WTC11 (cell line): Measurements from ENCODE around the gene MCM5. TPM values are rescaled to one million over a fixed set of nuclear protein-coding genes. Genes with fewer than 3 reads are reported as not detected.

ENCODE experiments used
- ATAC-seq: fragments of 200-7000 bp; cut with Tn5 transposase; 2 replicates; pipeline ENCODE4 v1.10.0; 2021; ENCODE audit warnings: mild to moderate bottlenecking, moderate library complexity
- CTCF ChIA-PET: fragments of 300-600 bp; sonication (Branson Sonifier 250); formaldehyde crosslinking; loops from one replicate; lab custom pipeline; 2021; ENCODE audit warnings: antibody characterized with exemption; lab: Charles Lee
- POLR2A ChIA-PET: fragments of 350-600 bp; sonication (Branson Sonifier 250); formaldehyde crosslinking; loops from one replicate; lab custom pipeline; 2021; ENCODE audit warnings: antibody characterized with exemption; lab: Charles Lee
- DNase-seq: peaks from one replicate; pipeline ENCODE4 v3.0.0; 2021; ENCODE audit warnings: low spot score
- H3K27ac Mint-ChIP-seq: 2 replicates; pipeline ENCODE4 v1.8.0; 2021; ENCODE audit warnings: mixed read lengths
- H3K27me3 Mint-ChIP-seq: 2 replicates; pipeline ENCODE4 v1.8.0; 2021; ENCODE audit warnings: low read depth, mild to moderate bottlenecking, moderate library complexity, mixed read lengths
- H3K36me3 Mint-ChIP-seq: 2 replicates; pipeline ENCODE4 v1.8.0; 2021; ENCODE audit warnings: mixed read lengths
- H3K4me1 Mint-ChIP-seq: 2 replicates; pipeline ENCODE4 v1.8.0; 2022; ENCODE audit warnings: mixed read lengths
- H3K4me3 Mint-ChIP-seq: 2 replicates; pipeline ENCODE4 v1.8.0; 2021; ENCODE audit warnings: mild to moderate bottlenecking, moderate library complexity, mixed read lengths
- H3K9me3 Mint-ChIP-seq: 2 replicates; pipeline ENCODE4 v1.8.0; 2021; ENCODE audit warnings: mixed read lengths
- E2F4 ChIP-seq: sonication (generic); formaldehyde crosslinking; IDR thresholded peaks from 2 replicates; pipeline ENCODE4 v1.8.1; 2022; ENCODE audit warnings: low read depth, mild to moderate bottlenecking, moderate library complexity, missing genetic modification reagents, borderline replicate concordance
- ERG ChIP-seq: fragments of 250-450 bp; sonication (Bioruptor Pico); IDR thresholded peaks from 2 replicates; pipeline ENCODE4 v1.8.0; 2021; ENCODE audit warnings: mild to moderate bottlenecking
- FOXK1 ChIP-seq: sonication (generic); formaldehyde crosslinking; IDR thresholded peaks from 2 replicates; pipeline ENCODE4 v1.8.0; 2022; ENCODE audit warnings: mild to moderate bottlenecking, moderate library complexity, missing genetic modification reagents
- GRHL2 ChIP-seq: fragments of 250-450 bp; sonication (Bioruptor Pico); IDR thresholded peaks from 2 replicates; pipeline ENCODE4 v1.8.0; 2022; ENCODE audit warnings: mild to moderate bottlenecking, moderate library complexity; ENCODE audit not compliant: insufficient replicate concordance, severe bottlenecking
- GTF2I ChIP-seq: fragments of 250-450 bp; sonication (Bioruptor Pico); conservative IDR thresholded peaks from 2 replicates; pipeline ENCODE4 v1.4.0; 2021; ENCODE audit warnings: mild to moderate bottlenecking
- HMGXB4 ChIP-seq: sonication (generic); formaldehyde crosslinking; IDR thresholded peaks from 2 replicates; pipeline ENCODE4 v1.8.1; 2023; ENCODE audit warnings: mild to moderate bottlenecking, moderate library complexity, missing genetic modification reagents
- JAZF1 ChIP-seq: fragments of 250-450 bp; sonication (Bioruptor Pico); IDR thresholded peaks from 2 replicates; pipeline ENCODE4 v1.9.0; 2021; ENCODE audit warnings: moderate library complexity, mild to moderate bottlenecking, inconsistent platforms
- PRDM15 ChIP-seq: sonication (generic); formaldehyde crosslinking; IDR thresholded peaks from 2 replicates; pipeline ENCODE4 v1.8.0; 2022; ENCODE audit warnings: missing genetic modification reagents
- RELA ChIP-seq: sonication (generic); formaldehyde crosslinking; IDR thresholded peaks from 2 replicates; pipeline ENCODE4 v1.8.1; 2022; ENCODE audit warnings: missing genetic modification reagents, mild to moderate bottlenecking, borderline replicate concordance
- RORB ChIP-seq: fragments of 250-450 bp; sonication (Bioruptor Pico); IDR thresholded peaks from 2 replicates; pipeline ENCODE4 v1.9.0; 2021; ENCODE audit warnings: mild to moderate bottlenecking
- ZBTB21 ChIP-seq: sonication (generic); formaldehyde crosslinking; IDR thresholded peaks from 2 replicates; pipeline ENCODE4 v1.8.1; 2023; ENCODE audit warnings: mild to moderate bottlenecking, missing genetic modification reagents, borderline replicate concordance
- ZNF138 ChIP-seq: sonication (generic); formaldehyde crosslinking; conservative IDR thresholded peaks from 2 replicates; pipeline ENCODE4 v1.8.1; 2022; ENCODE audit warnings: mild to moderate bottlenecking, moderate library complexity, missing genetic modification reagents
- ZNF423 ChIP-seq: fragments of 250-450 bp; sonication (Bioruptor Pico); IDR thresholded peaks from 2 replicates; pipeline ENCODE4 v2.1.2; 2022; ENCODE audit warnings: mild to moderate bottlenecking, moderate library complexity
- ZNF425 ChIP-seq: fragments of 250-450 bp; sonication (Bioruptor Pico); conservative IDR thresholded peaks from 2 replicates; pipeline ENCODE4 v1.9.0; 2021; ENCODE audit warnings: mild to moderate bottlenecking
- ZNF671 ChIP-seq: fragments of 250-450 bp; sonication (Bioruptor Pico); IDR thresholded peaks from 2 replicates; pipeline ENCODE4 v1.8.0; 2021; ENCODE audit warnings: mild to moderate bottlenecking
- total RNA-seq: library from RNA; stranded (reverse); gene quantifications from 3 replicates; pipeline ENCODE4 v1.2.3, GENCODE V29; 2021
- TF ChIP-seq, protein P1 (sequence below): sonication (generic); formaldehyde crosslinking; IDR thresholded peaks from 2 replicates; pipeline ENCODE4 v1.8.1; 2023; ENCODE audit warnings: mild to moderate bottlenecking, missing genetic modification reagents
- TF ChIP-seq, protein P2 (sequence below): sonication (generic); formaldehyde crosslinking; IDR thresholded peaks from 2 replicates; pipeline ENCODE4 v1.8.1; 2022; ENCODE audit warnings: low read depth, missing genetic modification reagents, borderline replicate concordance
- TF ChIP-seq, protein P3 (sequence below): sonication (generic); formaldehyde crosslinking; IDR thresholded peaks from 2 replicates; pipeline ENCODE4 v1.8.1; 2023; ENCODE audit warnings: mild to moderate bottlenecking, missing genetic modification reagents, moderate library complexity
- TF ChIP-seq, protein P4 (sequence below): sonication (generic); formaldehyde crosslinking; IDR thresholded peaks from 2 replicates; pipeline ENCODE4 v1.8.0; 2022; ENCODE audit warnings: mild to moderate bottlenecking, missing genetic modification reagents

Gene MCM5
- total RNA-seq, 1 experiment from 2014 or later, result 261 TPM

DNA sequence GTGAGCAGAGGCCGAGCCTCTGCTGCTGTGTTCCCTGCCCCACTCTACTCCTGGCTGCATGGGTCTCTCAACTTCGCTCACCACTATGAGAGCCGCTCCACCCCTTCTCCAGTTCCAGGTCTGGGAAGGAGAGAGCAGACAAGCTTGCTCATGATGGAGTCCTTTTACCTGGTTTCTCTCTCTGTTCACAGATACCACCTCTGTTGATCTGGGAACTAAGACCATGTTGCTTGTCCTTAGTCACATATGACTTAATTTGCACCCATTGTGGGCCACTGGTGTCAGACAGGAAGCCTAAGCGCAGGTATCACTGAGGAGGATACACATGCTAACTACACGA is 26.8 kb downstream of the MCM5 start (continued):
- TF ChIP-seq ZNF671 (CRISPR knock-in tag) (no peak), ZNF425 (CRISPR knock-in tag) (no peak), GTF2I (CRISPR knock-in tag) (no peak), RELA (CRISPR knock-in tag) (no peak), ERG (CRISPR knock-in tag) (no peak), JAZF1 (no peak), PRDM15 (CRISPR knock-in tag) (no peak), E2F4 (CRISPR knock-in tag) (no peak)
- TF ChIP-seq, protein P1, sequence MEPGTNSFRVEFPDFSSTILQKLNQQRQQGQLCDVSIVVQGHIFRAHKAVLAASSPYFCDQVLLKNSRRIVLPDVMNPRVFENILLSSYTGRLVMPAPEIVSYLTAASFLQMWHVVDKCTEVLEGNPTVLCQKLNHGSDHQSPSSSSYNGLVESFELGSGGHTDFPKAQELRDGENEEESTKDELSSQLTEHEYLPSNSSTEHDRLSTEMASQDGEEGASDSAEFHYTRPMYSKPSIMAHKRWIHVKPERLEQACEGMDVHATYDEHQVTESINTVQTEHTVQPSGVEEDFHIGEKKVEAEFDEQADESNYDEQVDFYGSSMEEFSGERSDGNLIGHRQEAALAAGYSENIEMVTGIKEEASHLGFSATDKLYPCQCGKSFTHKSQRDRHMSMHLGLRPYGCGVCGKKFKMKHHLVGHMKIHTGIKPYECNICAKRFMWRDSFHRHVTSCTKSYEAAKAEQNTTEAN (CRISPR knock-in tag), result no peak
- TF ChIP-seq, protein P2, sequence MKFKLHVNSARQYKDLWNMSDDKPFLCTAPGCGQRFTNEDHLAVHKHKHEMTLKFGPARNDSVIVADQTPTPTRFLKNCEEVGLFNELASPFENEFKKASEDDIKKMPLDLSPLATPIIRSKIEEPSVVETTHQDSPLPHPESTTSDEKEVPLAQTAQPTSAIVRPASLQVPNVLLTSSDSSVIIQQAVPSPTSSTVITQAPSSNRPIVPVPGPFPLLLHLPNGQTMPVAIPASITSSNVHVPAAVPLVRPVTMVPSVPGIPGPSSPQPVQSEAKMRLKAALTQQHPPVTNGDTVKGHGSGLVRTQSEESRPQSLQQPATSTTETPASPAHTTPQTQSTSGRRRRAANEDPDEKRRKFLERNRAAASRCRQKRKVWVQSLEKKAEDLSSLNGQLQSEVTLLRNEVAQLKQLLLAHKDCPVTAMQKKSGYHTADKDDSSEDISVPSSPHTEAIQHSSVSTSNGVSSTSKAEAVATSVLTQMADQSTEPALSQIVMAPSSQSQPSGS, result no peak
- TF ChIP-seq, protein P3, sequence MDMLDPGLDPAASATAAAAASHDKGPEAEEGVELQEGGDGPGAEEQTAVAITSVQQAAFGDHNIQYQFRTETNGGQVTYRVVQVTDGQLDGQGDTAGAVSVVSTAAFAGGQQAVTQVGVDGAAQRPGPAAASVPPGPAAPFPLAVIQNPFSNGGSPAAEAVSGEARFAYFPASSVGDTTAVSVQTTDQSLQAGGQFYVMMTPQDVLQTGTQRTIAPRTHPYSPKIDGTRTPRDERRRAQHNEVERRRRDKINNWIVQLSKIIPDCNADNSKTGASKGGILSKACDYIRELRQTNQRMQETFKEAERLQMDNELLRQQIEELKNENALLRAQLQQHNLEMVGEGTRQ, result no peak
- TF ChIP-seq, protein P4, sequence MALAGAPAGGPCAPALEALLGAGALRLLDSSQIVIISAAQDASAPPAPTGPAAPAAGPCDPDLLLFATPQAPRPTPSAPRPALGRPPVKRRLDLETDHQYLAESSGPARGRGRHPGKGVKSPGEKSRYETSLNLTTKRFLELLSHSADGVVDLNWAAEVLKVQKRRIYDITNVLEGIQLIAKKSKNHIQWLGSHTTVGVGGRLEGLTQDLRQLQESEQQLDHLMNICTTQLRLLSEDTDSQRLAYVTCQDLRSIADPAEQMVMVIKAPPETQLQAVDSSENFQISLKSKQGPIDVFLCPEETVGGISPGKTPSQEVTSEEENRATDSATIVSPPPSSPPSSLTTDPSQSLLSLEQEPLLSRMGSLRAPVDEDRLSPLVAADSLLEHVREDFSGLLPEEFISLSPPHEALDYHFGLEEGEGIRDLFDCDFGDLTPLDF (CRISPR knock-in tag), result no peak
- TF ChIP-seq, all 79 proteins: peak for 0

DNA sequence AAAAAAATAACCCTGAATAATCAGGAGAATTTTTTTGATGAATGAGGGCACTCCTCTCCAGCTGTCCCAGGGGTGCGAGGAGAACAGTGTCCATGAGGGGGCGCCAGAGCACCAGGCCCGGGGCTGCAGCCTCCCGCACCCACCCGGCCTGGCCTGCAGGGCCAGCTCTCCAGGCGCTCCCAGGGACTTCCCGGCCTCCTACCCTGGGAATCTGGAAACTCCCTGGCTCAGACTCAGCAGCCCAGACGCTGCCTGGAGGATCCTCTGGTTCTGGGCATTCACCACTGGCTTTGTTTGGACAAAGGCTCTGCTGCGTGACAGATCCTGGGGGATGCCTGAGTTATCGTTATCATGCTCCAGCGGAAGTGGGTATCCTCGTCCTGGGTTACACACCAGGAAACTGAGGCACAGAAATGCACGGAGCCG is 31.0 kb downstream of the MCM5 start:
- peak; percentile 81 for ATAC-seq
- peaks cover 11% of the 10 kb centered on the region for H3K4me1 Mint-ChIP-seq
- H3K27me3 Mint-ChIP-seq, result no peaks in the 10 kb centered on the region
- no peak overlapping the region for H3K27ac Mint-ChIP-seq
- CTCF ChIA-PET, result interaction anchor here (0.6 to 2.6 kb wide), 57 partner anchors 10 to 484 kb away, joined by 3 to 30 read pairs (median 4); partner anchors contain the start of genes HMOX1, RASD2 and TOM1
- H3K4me3 Mint-ChIP-seq, result no peak overlapping the region
- H3K9me3 Mint-ChIP-seq, result peaks cover 12% of the 10 kb centered on the region
- H3K36me3 Mint-ChIP-seq, result peaks cover 48% of the 10 kb centered on the region
- POLR2A ChIA-PET, result interaction anchor here (0.7 to 1.1 kb wide), 5 partner anchors 9 to 134 kb away, joined by 3 to 5 read pairs (median 4); no protein-coding TSS in a partner anchor
- peak; percentile 93 for DNase-seq
- TF ChIP-seq ZBTB21 (CRISPR knock-in tag) (no peak), ZNF138 (CRISPR knock-in tag) (no peak), ZNF423 (CRISPR knock-in tag) (peak; percentile 96), GRHL2 (CRISPR knock-in tag) (no peak), FOXK1 (no peak), HMGXB4 (CRISPR knock-in tag) (0 out of 2 replicates have a peak, but pooled peaks have one; percentile 35), RORB (CRISPR knock-in tag) (no peak)
